NCI-H446 treated with DMSO at 0.1 percent for 48 hours (cell line): ENCODE results near the gene AUP1.

Source experiments
- DNase-seq: peaks from one replicate; lab custom pipeline; 2025; lab: John Stamatoyannopoulos, UW

Gene AUP1

DNA sequence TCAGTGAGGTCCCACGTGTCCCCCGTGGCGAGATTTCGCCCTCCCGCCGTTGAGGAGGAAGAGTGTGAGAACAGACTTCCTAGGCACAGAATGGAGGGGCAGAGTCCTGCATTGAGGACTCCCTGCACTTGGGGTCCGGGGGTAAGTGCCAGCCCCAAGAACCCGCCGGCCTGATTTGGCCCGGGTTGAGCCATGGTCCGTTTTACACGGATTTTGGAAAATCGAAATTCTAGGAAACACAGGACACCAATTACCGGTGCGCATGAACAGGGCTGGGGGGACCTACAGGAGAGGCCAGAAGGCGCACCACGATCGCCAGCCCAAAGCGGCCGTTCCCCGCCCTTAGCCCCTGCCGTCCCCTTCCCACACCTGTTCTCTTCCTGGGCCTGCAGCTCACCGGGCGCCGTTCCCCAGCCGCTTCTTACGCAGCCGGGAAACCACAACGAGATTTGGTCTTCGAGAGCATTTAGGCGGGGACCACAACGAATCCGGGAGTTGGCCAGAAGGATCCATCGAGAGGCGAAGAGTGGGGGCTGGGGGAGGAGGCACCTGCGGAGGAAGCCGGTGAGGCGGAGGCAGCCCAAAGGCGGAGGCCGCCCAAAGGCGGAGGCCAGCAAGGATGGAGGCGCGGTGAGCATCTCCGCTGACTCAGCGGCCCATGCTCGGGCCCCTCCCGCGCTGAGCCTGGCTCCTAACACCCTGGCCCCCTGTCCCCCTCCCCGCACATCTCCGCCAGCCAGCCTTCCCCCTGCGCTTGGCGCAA is 15.7 kb downstream of the AUP1 start:
- no peak for DNase-seq

DNA sequence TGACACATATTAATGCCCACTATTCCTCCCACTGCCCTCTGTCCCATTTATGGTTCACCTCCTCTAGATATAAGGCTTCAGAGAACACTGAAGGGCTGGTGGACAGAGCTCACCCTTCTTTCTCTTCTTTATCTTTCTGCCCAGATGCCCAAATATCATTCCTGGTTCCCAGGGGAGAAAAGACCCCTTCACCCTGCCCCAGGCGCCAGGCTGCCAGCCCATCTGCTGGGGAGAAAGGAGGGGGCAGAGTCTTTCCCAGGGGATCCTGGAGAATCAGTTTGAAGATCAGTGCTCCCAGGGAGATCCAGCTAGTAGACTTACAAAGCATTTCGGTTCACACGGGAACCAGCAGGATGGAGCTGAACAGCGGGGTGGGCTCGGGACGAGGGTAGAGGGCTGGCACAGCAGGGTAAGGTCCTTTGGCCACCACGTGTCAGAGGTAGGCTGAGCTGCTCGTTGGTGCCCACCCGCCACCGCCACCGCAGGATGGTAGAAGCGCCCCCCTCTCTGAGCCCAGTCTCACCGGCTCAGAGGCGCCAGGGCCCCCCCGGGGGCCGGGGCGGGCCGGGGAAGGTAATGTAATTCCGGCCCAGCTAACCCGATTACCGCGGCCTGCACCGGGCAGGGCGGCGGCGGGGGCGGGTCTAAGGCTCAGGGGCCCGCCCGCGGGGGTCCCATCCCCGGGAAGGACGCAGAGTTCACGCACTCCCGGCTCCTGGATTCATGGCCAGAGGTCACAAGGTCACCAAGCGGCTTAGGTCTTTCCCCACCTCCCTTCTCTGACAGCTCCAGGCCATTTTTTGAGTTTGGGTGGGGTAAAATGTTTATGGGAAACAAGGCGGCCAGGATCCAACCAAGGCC is 16.5 kb downstream of the AUP1 start:
- no peak for DNase-seq

DNA sequence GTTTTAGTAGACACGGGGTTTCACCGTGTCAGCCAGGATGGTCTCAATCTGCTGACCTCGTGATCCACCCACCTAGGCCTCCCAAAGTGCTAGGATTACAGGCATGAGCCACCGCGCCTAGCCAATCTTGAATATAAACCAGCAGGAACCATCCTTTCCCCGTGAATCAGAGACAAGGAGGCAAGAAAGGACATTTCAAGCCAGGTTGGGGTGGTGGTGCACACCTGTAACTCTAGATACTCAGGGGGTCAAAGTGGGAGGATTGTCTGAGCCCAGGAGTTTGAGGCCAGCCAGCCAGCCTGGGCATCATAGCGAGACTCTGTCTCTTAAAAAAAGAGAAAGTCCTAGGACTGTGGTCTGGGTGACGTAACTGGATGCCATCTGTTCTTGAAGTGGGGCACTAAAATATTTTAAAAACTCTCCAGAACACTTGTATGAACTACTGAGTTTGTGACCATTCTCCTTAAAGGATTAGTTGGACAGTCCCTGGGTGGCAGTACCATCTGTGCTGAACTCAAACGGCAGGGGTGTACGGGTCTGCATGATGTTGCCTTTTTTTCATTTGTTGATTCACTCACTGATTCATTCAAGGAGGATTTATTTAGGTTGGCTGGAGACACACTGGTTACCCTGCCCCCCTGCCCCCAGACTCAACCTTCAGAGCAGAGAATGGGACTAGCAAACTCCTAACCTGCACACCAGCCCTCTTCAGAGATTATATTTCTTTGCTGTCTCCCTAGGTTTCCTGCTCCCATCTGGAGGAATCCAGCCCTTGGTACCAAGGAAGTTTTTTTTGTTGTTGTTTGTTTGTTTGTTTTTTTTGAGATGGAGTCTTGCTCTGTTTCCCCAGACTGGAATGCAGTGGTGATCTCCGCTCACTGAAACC is 18.2 kb downstream of the AUP1 start:
- DNase-seq = peak; percentile 1

DNA sequence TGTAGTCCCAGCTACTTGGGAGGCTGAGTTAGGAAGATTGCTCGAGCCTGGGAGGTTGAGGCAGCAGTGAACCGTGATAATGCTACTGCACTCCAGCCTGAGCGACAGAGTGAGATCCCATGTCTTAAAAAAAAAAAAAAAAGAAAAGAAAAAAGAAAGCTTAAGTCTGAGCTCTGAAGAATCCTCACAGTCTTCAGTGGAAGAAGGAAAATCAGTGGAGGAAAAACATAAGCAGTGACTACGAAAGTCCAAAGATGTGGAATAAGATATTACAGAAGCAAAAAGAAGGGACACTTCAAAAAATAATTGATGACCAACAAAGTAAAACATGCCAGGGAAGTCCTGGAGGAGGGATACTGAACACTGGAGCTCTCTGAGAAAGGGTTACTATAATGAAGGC is 19.2 kb downstream of the AUP1 start:
- DNase-seq = no peak

DNA sequence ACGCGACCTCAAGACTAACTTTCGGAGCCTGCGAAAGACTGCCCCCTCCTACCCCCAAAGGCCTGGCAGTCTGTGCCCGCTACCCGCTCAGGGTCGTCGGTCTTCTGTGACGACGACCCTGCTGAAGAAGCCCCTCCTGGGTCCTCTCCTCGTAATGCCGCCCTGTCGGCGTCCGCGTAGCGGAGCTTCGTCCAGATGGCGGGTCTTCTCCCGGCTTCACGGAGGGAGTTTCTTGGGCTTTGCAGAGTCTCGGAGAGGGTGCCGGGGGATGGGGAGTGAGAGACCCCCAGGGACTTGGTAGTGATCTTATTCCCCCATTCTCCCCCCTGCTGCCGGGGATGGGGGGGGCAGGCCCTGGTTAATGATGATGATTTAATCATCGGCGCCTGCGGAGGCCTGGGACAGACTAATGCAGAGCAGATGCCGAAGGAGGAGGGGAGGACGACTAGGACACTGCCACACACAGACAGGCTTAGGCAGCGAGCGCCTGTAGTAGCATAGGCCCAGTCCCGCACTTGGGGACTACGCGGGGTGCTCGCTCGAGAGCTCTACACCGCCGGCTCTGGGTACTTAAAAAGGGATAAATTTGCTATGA is 21.5 kb downstream of the AUP1 start:
- peak; percentile 16 for DNase-seq

DNA sequence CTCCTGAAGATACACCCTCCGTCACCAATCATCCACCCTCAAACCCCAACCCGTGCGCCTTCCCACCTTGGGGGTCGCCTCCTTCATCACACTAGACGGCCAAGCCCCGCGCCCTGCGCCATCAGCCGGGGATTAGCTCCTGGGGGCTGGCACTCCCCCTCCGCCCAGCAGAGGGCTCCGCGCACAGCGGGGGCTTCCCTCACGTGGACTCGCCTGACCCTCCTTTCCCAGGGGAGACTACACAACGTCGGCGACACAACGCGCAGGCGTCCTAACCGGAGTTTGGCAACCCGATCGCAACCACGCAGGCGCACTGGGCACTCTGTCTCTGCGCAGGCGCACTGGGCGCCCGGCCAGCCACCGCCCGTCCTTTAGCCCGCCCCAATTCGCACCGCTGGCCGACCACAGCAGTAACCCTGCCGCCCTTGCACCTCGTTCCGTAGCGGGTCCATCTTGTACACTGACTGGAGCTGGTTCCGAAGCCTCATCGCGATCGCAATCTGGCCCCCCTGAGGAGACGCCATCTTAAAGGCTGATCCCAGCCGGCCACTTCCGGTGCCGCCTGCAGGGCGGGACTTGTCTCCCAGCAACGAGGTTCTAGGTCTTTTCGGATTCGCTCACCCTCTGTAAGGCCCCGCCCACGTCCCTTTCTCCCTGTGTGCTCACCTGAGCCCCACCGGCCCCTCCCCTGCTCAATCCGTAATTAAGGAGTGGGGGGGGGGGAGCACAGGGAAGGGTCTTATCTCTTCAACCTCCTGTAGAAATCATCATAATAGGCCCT is 22.2 kb downstream of the AUP1 start, which contains the start of gene PCGF1:
TSS of gene PCGF1 (minus strand) at position 551 of the 781 bp plus-strand sequence. CDS start at position 524, 27 bp downstream.
- DNase-seq = peak; percentile 91

DNA sequence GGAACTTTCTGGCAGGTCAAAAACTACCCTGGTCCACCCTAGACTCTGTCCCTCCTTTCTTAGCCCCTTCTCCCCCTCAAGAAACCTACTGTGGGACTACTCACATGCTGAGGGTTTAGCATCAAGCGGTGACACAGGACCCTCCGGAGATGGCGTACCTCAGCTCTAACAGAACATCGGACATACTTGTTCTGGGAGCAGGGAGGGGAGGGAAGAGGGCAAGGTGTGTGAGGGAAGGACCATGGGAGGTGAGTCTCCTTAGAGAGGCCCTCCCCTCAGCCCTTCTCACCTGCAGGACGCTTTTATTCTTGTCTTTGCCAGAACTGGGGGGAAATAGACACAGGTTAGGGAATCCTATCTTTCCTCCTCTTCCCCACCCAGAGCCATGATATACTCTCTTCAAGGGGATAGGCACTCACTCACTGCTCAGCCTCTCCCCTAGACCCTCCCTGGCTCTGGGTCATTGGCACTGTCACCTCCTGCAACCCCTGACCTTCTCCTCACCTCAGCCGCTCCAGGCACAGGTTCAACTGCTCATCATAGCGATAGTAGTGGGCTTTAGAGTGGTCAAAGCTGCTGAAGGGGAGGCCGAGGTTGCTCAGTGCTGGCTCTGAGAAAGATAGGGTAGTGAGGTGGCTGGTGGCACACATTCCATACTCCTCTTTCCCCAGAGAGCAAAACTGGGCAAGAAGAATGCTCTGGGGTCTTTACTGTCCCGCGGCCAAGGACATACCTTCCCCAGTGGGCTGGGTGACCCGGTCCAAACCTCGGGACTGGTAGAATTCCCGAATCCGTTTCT is 23.9 kb downstream of the AUP1 start:
- no peak for DNase-seq

DNA sequence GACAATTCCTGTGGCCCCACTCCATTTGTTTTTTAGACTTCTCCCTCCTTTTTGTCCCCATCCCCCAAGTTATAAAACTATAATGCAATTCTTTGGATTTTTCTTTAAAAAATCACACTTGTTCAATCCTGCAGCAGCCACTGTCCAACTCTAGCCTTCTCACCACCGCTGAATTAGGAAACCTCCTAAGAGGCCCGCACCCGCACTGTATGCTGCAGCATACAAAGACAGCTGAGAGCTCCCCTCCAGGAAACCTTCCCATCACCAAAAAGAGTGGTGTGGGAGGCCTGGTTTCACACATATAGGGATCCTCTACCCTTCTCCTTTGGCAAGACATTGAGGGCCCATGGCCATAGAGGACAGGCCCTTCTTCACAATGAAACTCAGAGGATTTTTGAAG is 24.9 kb downstream of the AUP1 start:
- no peak for DNase-seq

DNA sequence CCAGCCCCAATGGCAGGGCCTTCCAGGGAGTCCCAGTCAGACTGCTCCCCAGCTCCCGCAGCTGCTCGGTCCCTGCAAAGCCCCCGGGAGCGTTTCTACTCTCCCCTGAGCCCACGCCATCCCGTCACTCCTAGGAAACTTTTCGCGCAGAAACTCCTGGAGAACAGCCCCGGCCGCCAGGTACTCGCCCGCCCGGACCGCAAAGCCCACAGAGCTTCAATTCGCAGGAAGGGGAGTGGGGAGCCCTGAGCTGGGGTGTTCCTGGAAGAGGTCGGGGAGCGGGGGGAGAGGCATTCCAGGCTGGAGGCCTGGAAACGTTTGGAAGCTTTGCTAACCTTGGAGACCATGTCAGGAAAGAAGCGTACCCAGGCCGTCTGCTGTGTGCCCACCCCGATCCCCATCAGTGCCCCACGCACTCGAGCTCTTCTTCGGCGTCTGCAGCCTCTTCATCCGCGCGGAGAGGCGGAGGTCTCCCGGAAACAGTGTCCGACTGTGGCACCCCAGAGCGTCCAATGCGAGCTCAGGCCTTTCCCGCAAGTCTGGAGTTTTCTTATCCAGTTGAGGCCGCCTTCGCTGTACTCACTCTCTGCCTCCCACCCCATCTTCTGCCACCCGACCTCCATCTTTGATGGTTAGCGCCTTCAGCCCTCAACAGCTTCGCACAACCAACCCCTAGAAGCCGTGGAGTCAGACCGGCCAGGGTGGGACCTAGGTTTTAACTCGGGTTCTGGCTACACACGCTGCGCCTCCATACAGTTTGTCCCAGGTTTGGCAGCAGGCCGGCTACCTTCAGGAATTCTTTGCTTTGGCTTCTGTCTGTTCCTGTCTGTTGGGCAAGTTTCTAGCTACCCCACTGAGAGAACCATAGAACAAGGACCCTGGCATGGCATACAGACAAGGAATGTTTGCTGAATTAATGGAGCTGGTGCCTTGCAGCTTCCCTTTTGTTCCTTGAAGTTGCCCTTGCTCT is 25.7 kb downstream of the AUP1 start:
- no peak for DNase-seq

DNA sequence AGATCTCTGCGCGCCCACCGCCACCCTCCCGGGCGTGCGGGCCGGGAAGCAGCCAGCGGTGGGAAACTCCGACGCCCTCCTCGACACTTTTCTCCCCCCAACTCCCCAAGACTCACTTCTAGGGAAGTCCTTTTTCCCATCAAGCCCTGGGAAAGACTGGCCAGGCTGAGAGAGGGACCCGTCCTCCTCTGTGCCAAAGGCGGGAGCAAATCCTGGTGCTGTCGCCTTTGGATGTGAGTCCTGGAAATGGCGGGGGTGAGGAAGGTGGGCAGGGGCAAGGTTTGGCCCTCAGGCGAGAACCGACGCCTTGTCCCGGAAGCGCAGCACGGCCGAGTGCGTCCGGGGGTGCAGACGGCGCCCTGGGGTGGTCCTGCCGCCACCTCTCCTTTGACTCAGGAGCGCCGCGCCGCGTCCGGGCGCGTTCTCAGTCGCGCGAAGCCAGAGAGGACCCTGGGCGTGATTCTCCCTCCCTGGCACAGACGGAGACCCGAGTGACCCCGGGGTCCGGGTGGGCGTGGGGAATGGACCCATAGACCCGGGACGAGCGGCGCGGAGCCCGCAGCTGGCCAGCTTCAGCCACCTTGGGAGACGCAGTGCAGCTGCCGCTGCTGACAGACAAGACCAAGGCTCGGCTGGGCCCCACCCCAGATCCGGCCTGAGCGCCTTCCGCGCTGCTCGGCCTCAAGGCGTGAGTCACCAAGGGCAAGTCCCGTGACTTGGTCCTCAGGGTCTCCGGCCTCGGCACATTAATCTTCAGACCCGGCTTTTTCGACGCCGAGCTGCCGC is 26.6 kb downstream of the AUP1 start:
- no peak for DNase-seq

DNA sequence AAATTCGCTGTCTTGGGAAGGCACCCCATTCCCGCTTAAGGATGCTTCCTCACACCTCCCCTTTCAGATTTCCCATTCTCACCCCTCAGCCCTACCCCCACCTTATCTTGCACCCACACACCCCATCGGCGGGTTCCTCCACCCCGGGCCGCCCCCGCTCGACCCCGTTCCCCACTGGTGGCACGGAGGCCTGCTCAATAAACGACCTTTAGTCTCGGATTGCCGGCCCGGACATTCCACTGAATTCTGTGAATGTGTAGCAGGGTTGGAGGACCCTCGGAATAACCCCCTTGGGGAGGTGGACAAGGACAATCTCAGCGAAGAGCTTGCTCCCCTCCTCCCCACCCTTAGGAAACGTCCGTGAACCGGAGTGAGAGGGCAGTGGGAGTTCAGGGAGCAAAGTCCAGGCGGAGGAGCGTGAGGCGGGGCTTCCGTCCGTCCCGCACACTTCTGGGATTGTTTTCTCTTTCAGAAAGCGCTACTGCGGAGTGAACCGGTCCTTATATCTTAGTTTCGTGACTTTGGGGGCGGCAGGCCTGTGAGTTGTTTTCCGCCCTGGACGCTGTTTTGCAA is 27.3 kb downstream of the AUP1 start:
- DNase-seq = no peak

DNA sequence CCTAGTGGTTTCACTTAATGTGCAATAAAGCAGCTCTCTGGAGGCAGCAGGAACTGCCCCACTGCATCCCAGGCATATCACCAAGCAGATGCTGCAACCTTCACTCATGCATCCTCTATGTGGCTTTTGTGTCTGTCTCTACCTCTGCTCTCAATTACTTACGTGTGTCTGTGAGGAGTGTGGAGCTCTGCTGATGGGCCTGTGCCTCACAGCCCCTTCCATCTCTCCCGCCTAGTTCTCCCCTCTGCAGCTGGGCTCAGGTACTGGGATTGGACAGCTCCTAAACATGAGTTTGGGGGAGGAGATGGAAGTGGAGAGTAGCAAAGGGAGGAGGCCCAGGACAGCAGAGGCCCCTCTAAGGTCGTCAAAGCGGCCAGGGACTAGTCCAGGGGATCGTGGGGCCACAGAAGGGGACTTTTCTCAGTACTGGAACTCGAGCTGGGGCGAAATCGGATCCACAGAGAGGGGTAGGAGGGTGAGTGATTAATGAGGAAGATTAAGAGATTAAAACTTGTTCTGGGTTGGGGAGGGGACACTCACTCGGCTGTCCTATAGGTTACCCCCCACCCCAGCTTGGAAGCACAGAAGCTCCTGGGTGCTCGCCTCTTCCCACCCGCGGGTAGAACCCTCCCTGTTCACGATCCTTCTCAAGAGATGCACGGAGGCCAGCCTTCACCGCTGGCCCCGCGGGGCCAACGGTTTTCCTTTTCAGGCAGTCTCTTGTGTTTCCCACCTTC is 28.0 kb downstream of the AUP1 start:
- no peak for DNase-seq

DNA sequence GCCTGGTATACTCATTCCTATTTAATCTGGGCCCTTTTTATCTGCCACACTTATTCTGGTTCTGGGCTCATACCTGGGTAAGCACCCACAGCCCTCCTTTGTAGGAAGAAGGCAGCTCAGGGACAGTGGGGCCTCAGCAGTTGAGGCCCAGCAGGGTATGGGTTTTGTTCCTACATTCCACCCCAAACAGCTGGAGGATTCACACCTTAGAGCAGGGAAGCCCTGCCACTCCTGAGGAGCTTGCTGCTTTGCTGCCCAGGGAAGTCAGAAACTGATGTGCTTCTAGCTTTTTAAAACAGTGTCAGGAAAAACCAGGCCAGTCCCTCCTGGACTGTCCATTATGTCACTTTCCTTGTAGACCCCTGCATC is 28.9 kb downstream of the AUP1 start:
- DNase-seq = no peak

DNA sequence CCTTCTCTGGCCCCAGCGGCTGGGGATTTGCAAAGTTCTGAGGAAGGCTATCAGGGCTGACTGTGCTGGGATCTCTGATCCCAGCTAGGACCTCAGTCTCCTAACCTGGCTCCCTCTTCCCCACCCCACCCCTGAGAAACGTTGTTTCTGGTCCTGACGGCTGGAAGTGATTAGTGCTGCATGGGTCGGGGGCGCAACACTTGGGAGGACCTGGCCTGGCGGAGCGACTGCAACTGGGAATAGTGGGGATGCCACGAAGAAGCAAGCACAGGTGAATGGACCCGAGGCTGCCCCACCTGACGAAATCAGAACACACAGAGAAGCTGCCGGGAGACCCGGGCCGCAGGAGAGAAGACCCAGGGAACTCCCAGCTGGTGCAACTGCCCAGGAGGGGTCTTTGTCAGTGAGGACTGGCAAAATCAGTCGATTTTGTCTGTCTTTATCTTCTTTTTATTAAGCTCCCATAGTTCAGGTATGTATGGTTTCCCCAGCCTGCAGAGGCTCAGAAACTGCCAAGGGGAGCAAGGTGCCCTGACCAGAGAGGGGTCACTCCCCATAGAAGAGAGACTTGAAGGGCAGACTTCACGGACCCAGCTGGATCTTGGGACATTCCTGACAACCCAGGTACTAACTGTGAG is 29.4 kb downstream of the AUP1 start:
- DNase-seq = no peak

DNA sequence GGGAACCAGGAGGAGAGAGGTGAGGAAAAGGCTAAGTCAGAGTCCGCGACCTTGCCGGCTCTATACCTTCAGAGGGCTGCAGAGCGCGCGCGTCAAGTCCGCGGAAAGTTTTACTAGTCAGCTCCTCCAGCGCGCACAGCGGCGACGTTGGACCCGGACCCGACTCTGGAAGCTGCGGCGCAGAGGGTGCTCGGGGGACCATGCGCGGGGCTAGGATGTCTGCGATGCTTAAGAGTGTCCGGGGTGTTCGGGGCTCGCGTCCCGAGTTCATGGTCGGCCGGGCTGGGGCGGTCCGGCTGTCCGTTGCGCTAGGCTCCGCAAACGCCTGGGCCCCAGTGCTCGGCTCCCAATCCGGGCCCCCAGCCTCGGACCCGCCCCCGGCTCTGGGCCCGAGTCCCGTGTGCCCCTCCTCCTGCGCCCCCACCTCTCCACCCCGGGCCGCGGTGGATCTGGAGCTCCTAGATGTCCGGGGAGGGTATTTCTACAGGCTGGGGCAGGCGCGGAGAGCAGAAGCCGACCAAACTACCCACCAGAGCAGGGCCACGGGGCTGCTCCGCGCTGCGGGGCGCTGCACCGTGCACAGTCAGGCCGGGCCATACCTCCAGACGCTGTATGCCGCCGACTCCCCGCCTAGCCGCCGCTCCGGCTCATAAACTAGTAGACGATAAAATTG is 30.1 kb downstream of the AUP1 start, which contains the start of gene LBX2:
TSS of gene LBX2 (minus strand) at position 337 of the 673 bp plus-strand sequence. CDS start at position 271, 66 bp downstream.
- DNase-seq = no peak
